ENCODE data around the gene TFDP2. TPM values are rescaled to one million over a fixed set of nuclear protein-coding genes. Genes with fewer than 3 reads are reported as not detected.

Gene TFDP2
- total and polyA plus RNA-seq, 7 donors, result 5.5 to 46.9 (median 29.7) TPM

DNA sequence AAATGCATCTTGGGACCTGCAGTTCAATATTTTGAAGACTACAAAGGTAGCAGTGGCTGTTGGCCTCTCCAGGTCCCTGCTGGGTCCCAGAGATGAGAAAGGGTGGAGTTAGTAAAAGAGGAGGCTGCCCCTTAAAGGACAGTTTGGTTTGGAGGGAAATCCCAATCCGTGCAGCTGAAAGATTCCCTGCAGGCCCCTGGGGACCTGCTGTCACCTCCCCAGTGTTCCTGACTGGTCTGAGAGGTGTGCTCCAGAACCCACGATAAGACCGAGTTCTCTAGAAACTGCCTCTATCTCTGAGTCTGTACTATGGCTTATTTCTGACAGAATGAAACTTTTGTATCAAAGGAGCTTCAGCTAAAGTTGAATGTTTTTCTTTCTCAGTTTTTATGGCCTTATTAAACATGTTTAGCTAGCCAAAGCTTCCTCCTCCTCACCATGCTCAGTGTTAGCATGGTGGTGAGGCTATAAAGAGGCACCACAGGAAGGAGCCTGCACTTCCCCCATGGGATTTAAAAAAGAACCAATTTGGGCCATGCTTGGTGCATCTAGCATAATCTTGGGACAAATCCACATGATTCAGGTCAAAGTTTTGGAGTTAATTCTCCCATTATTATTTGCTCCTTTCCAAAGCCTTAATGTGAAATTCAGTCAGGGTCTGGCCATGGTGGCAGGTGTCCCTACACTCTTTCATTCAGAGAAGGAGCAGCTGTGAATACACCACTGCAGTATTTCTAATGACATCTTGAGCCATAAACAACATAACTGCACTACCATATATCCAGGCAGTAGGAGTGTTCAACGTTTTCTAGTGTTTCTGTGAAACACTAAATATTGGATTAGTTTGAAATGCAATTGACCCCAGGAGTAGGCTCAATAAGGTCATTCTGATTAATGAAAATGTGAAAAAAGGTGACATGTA is 198.5 kb downstream of the TFDP2 start:
- Histone ChIP-seq H3K27me3 (ENCODE audit: insufficient read depth in 3 of 3, low read length in 2 of 3) (no peaks in the 10 kb centered on the region), H3K4me1 (no peaks in the 10 kb centered on the region), H3K27ac (no peak overlapping the region), H3K4me3 (no peak overlapping the region), H3K36me3 (ENCODE audit: insufficient read depth in 1 of 2, low read depth in 1 of 2) (peaks cover 4 to 38% of the 10 kb centered on the region in 2 donors), H3K9me3 (no peaks in the 10 kb centered on the region)
- 68 to 76% (median 71%) methylated on average over 4 of the region's 4 CpGs for WGBS, 3 donors
- intact Hi-C loops (cut with DNase I), result no loop called here
- no peak for ATAC-seq
- TF ChIP-seq, protein P1, sequence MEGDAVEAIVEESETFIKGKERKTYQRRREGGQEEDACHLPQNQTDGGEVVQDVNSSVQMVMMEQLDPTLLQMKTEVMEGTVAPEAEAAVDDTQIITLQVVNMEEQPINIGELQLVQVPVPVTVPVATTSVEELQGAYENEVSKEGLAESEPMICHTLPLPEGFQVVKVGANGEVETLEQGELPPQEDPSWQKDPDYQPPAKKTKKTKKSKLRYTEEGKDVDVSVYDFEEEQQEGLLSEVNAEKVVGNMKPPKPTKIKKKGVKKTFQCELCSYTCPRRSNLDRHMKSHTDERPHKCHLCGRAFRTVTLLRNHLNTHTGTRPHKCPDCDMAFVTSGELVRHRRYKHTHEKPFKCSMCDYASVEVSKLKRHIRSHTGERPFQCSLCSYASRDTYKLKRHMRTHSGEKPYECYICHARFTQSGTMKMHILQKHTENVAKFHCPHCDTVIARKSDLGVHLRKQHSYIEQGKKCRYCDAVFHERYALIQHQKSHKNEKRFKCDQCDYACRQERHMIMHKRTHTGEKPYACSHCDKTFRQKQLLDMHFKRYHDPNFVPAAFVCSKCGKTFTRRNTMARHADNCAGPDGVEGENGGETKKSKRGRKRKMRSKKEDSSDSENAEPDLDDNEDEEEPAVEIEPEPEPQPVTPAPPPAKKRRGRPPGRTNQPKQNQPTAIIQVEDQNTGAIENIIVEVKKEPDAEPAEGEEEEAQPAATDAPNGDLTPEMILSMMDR (IDR thresholded peaks at IDR 0.05), result no peak
- DNase-seq, result no peak

DNA sequence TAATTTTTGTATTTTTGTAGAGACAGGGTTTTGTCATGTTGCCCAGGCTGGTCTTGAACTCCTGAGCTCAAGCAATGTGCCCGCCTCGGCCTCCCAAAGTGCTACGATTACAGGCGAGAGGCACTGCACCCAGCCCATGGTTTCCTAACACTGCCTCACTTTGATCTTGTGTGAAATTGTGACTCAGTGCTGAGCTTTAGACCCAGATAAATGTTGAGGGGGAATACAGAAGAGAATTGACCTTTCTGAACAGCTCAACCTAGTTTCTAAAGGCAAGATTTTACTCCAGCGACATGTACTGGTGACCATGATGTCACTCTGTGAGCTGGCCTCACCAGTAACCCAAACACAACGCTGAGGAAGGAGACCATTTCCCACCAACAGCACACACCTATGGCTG is 199.4 kb downstream of the TFDP2 start:
- no peak overlapping the region for H3K4me3 ChIP-seq
- no peak for ATAC-seq
- WGBS, 3 donors, result 88 to 98% (median 96%) methylated on average over 6 of the region's 6 CpGs

DNA sequence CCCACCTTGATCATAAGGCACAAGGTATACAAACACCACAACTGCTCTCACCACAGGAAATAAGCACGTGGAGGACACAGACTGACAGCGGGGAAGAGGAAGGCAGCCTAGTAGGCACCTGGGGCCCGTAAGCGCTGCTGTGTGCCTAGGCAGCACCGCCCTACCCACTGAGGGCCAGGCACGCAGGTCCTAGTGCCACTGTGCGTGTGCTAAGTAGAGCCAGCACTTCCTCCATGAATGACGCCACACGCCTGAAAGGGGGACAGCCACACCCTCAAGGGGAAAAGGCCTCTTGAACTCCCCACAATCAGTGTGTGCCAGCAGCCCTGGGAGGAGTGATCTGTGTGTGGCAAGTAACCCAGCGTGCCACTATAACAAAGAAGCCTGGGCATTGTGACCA is 199.9 kb downstream of the TFDP2 start:
- DNase-seq (no peak), ATAC-seq (no peak)
- Histone ChIP-seq H3K4me3 (no peak overlapping the region), H3K27ac (no peak overlapping the region), H3K9me3 (no peaks in the 10 kb centered on the region), H3K27me3 (ENCODE audit: insufficient read depth in 3 of 3, low read length in 2 of 3) (no peaks in the 10 kb centered on the region), H3K4me1 (no peaks in the 10 kb centered on the region), H3K36me3 (ENCODE audit: insufficient read depth in 1 of 2, low read depth in 1 of 2) (peaks cover 4 to 38% of the 10 kb centered on the region in 2 donors)
- 93 to 96% (median 94%) methylated on average over 10 of the region's 10 CpGs for WGBS, 3 donors
- intact Hi-C loops (cut with DNase I), result no loop called here
- TF ChIP-seq, protein P1 (IDR thresholded peaks at IDR 0.05), result no peak

More for the DNA sequence above, 199.4 kb downstream of the TFDP2 start:
- TF ChIP-seq, protein P1 (IDR thresholded peaks at IDR 0.05), result no peak
- DNase-seq, result no peak
- Histone ChIP-seq H3K27me3 (ENCODE audit: insufficient read depth in 3 of 3, low read length in 2 of 3) (no peaks in the 10 kb centered on the region), H3K27ac (no peak overlapping the region), H3K36me3 (ENCODE audit: insufficient read depth in 1 of 2, low read depth in 1 of 2) (peaks cover 4 to 38% of the 10 kb centered on the region in 2 donors), H3K4me1 (no peaks in the 10 kb centered on the region), H3K9me3 (no peaks in the 10 kb centered on the region)
- intact Hi-C loops (cut with DNase I), result no loop called here

DNA sequence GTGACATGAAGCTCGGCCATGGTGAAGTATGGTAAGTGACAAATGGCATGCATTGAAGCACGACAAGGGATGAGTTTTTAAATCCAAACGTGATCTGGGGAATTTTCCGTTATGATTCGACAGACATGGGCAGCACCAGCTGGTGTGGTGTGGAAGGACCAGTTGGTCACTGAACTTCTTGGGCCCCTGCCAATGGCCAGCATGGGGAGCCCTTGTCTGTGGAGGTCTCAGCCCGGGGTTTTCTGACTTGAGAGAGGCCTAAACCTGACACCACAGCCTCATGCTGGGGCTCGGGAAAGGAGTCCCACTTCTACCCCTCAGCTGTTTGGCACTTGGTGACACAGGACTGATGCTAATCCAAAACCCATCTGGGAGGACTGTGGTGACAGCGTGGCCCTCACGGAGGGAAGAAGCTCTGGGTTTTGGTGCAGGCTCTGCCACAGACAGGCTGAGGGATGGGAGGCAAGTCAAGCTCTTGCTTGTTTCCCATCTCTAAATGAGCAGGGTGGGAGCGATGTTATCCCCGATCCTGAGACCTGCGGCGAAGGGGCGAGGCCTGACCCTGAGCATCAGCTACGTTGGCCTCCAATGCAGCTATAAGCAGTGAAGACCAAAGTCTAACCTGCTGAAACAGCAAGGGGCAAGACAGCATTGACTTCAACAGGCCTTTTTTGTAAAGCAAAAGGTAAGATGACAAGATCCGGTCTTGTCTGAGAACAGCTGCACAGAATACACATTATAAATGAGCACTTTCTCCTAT is 203.4 kb downstream of the TFDP2 start:
- Histone ChIP-seq H3K9me3 (no peaks in the 10 kb centered on the region), H3K27me3 (ENCODE audit: insufficient read depth in 3 of 3, low read length in 2 of 3) (no peaks in the 10 kb centered on the region), H3K36me3 (ENCODE audit: insufficient read depth in 1 of 2, low read depth in 1 of 2) (peaks cover 0 to 14% of the 10 kb centered on the region in 2 donors), H3K4me3 (no peak overlapping the region), H3K27ac (no peak overlapping the region), H3K4me1 (no peaks in the 10 kb centered on the region)
- WGBS, 3 donors, result 58 to 66% (median 59%) methylated on average over 16 of the region's 16 CpGs
- TF ChIP-seq, protein P1 (IDR thresholded peaks at IDR 0.05), result no peak
- DNase-seq (no peak), ATAC-seq (no peak)
- intact Hi-C loops (cut with DNase I), result no loop called here

All from psoas muscle (tissue), 8 donors.